Measurements from ENCODE around the gene GLT8D2.

GLT8D2 gene

GRCh38 chr12:104049903-104050356, at the start of gene GLT8D2:
Gene GLT8D2 (minus strand): TSS chr12:104050187. CDS start chr12:104019648, 30,539 bp downstream.
- peak; percentile 88 for DNase-seq

GRCh38 chr12:104097954-104098353, 48.0 kb upstream of the GLT8D2 start:
- no peak for DNase-seq

- no peak for DNase-seq
Measured at GRCh38 chr12:104095289-104095688, 45.3 kb upstream of the GLT8D2 start.

- no peak for DNase-seq
Measured at GRCh38 chr12:104094284-104094683, 44.3 kb upstream of the GLT8D2 start.

GRCh38 chr12:104091136-104091535, 41.1 kb upstream of the GLT8D2 start:
- no peak for DNase-seq

- DNase-seq = no peak
Measured at GRCh38 chr12:104090685-104091084, 40.7 kb upstream of the GLT8D2 start.

GRCh38 chr12:104083769-104084475, 33.9 kb upstream of the GLT8D2 start:
- DNase-seq = no peak

- DNase-seq = no peak
Measured at GRCh38 chr12:104080764-104081163, 30.8 kb upstream of the GLT8D2 start.

GRCh38 chr12:104079024-104079423, 29.0 kb upstream of the GLT8D2 start:
- DNase-seq = no peak

GRCh38 chr12:104073699-104074098, 23.7 kb upstream of the GLT8D2 start:
- no peak for DNase-seq

GRCh38 chr12:104072099-104072498, 22.1 kb upstream of the GLT8D2 start:
- no peak for DNase-seq

- no peak for DNase-seq
Measured at GRCh38 chr12:104064842-104065427, 14.9 kb upstream of the GLT8D2 start.

- DNase-seq = peak; percentile 89
Measured at GRCh38 chr12:104064031-104064841, 14.2 kb upstream of the GLT8D2 start, which contains the start of gene HCFC2. Gene HCFC2 (plus strand): TSS chr12:104064531. CDS start chr12:104064561, 30 bp downstream.

GRCh38 chr12:104063712-104064030, 13.7 kb upstream of the GLT8D2 start:
- peak; percentile 36 for DNase-seq

GRCh38 chr12:104060791-104061190, 10.8 kb upstream of the GLT8D2 start:
- DNase-seq = no peak

- DNase-seq = no peak
Measured at GRCh38 chr12:104059963-104060362, 10.0 kb upstream of the GLT8D2 start.

GRCh38 chr12:104058802-104059201, 8.8 kb upstream of the GLT8D2 start:
- DNase-seq = no peak

GRCh38 chr12:104057771-104058197, 7.8 kb upstream of the GLT8D2 start:
- DNase-seq = peak; percentile 27

GRCh38 chr12:104056419-104056972, 6.5 kb upstream of the GLT8D2 start:
- DNase-seq = no peak

GRCh38 chr12:104055686-104056388, 5.8 kb upstream of the GLT8D2 start:
- DNase-seq = no peak

GRCh38 chr12:104054681-104055346, 4.8 kb upstream of the GLT8D2 start:
- no peak for DNase-seq

- peak; percentile 22 for DNase-seq
Measured at GRCh38 chr12:104050436-104050835, 449 bp upstream of the GLT8D2 start.

All from fibroblast of upper back skin (primary cell).